ENCODE results near the gene C13orf46.
"Not testable (repeated sequence)": the region's sequence is repeated elsewhere in the genome, so short reads cannot be mapped to it uniquely, and the experiment has no call there.

Gene C13orf46

GRCh38 chr13:113973218-113974164 is at the start of gene C13orf46:
TSS of gene C13orf46 (minus strand) at chr13:113974076. CDS start at chr13:113973997, 79 bp downstream.
- no peak for DNase-seq (ENCODE audit: low read depth in 2 of 2)

GRCh38 chr13:114022876-114023275 is 49.0 kb upstream of the C13orf46 start:
- no peak for DNase-seq (ENCODE audit: low read depth in 2 of 2)

- DNase-seq (ENCODE audit: low read depth in 2 of 2), result no peak
Observed at GRCh38 chr13:114022309-114022669, 48.4 kb upstream of the C13orf46 start.

GRCh38 chr13:114021464-114022308 is 47.8 kb upstream of the C13orf46 start:
- DNase-seq (ENCODE audit: low read depth in 2 of 2), result no peak

GRCh38 chr13:114020750-114021463 is 47.0 kb upstream of the C13orf46 start:
- DNase-seq (ENCODE audit: low read depth in 2 of 2), result no peak

- DNase-seq (ENCODE audit: low read depth in 2 of 2), result not testable (repeated sequence)
Observed at GRCh38 chr13:114020134-114020533, 46.3 kb upstream of the C13orf46 start.

GRCh38 chr13:114019367-114019766 is 45.5 kb upstream of the C13orf46 start:
- DNase-seq (ENCODE audit: low read depth in 2 of 2), result peak; percentile 14 to 45

GRCh38 chr13:114018461-114019055 is 44.7 kb upstream of the C13orf46 start:
- DNase-seq (ENCODE audit: low read depth in 2 of 2), result no peak

- DNase-seq (ENCODE audit: low read depth in 2 of 2), result no peak
Observed at GRCh38 chr13:114017966-114018365, 44.1 kb upstream of the C13orf46 start.

- no peak for DNase-seq (ENCODE audit: low read depth in 2 of 2)
Observed at GRCh38 chr13:114017028-114017630, 43.3 kb upstream of the C13orf46 start.

GRCh38 chr13:114016321-114017027 is 42.6 kb upstream of the C13orf46 start:
- DNase-seq (ENCODE audit: low read depth in 2 of 2), result no peak

GRCh38 chr13:114015969-114016295 is 42.1 kb upstream of the C13orf46 start:
- DNase-seq (ENCODE audit: low read depth in 2 of 2), result no peak

GRCh38 chr13:114015111-114015968 is 41.5 kb upstream of the C13orf46 start:
- DNase-seq (ENCODE audit: low read depth in 2 of 2), result no peak

GRCh38 chr13:114013952-114014629 is 40.2 kb upstream of the C13orf46 start:
- no peak for DNase-seq (ENCODE audit: low read depth in 2 of 2)

- no peak for DNase-seq (ENCODE audit: low read depth in 2 of 2)
Observed at GRCh38 chr13:114013336-114013735, 39.5 kb upstream of the C13orf46 start.

- no peak for DNase-seq (ENCODE audit: low read depth in 2 of 2)
Observed at GRCh38 chr13:114012921-114013320, 39.0 kb upstream of the C13orf46 start.

- DNase-seq (ENCODE audit: low read depth in 2 of 2), result no peak
Observed at GRCh38 chr13:114012141-114012540, 38.3 kb upstream of the C13orf46 start.

GRCh38 chr13:114011226-114011625 is 37.4 kb upstream of the C13orf46 start:
- DNase-seq (ENCODE audit: low read depth in 2 of 2), result no peak
